Esophagus muscularis mucosa (tissue), 4 donors: ENCODE measurements around the gene NDUFAF2.
A peak's percentile ranks its signal among the peaks of the same experiment; 100 is the strongest.

Source experiments
- EP300 ChIP-seq: sonication (generic); formaldehyde crosslinking; IDR thresholded peaks from one replicate; pipeline ENCODE4 v1.6.1; 2017; ENCODE audit warnings: antibody characterized with exemption
- POLR2A ChIP-seq: fragments of 450-650 bp; IDR thresholded peaks from one replicate; pipeline ENCODE4 v1.6.1; 2017; ENCODE audit warnings: antibody characterized with exemption, moderate library complexity, mild to moderate bottlenecking, low read depth
- POLR2AphosphoS5 ChIP-seq, 2 donors: sonication (generic); formaldehyde crosslinking; IDR thresholded peaks; one replicate each; pipeline ENCODE4 v1.6.1; 2017; ENCODE audit warnings: antibody characterized with exemption in 2 of 2
- TF ChIP-seq, protein P1 (sequence below), 3 experiments: fragments of 200-600 bp in 2 of 3; fragments of 450-650 bp in 1 of 3; sonication (generic) in 2 of 3; IDR thresholded peaks; one replicate each; pipeline ENCODE4 v1.5.1; 2017 to 2019; ENCODE audit warnings: antibody characterized with exemption in 3 of 3, mild to moderate bottlenecking in 2 of 3, moderate library complexity in 1 of 3

GRCh38 chr5:61139094-61139873 is 194.3 kb downstream of the NDUFAF2 start:
- TF ChIP-seq, protein P1, sequence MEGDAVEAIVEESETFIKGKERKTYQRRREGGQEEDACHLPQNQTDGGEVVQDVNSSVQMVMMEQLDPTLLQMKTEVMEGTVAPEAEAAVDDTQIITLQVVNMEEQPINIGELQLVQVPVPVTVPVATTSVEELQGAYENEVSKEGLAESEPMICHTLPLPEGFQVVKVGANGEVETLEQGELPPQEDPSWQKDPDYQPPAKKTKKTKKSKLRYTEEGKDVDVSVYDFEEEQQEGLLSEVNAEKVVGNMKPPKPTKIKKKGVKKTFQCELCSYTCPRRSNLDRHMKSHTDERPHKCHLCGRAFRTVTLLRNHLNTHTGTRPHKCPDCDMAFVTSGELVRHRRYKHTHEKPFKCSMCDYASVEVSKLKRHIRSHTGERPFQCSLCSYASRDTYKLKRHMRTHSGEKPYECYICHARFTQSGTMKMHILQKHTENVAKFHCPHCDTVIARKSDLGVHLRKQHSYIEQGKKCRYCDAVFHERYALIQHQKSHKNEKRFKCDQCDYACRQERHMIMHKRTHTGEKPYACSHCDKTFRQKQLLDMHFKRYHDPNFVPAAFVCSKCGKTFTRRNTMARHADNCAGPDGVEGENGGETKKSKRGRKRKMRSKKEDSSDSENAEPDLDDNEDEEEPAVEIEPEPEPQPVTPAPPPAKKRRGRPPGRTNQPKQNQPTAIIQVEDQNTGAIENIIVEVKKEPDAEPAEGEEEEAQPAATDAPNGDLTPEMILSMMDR (IDR thresholded peaks at IDR 0.05), result peak in 1 of 3 experiments; percentile 11
- TF ChIP-seq EP300, result no peak
- no peak for TF ChIP-seq POLR2AphosphoS5 (IDR thresholded peaks at IDR 0.05)
- TF ChIP-seq POLR2A, result no peak
